Activated CD4-positive, CD25-positive, alpha-beta regulatory T cell treated with anti-CD3 and anti-CD28 coated beads, Interleukin-2, amount 50 U/mL, for 72 hours (primary cell): ENCODE data around the gene RAD1.

Experiments
- DNase-seq: peaks from one replicate; pipeline ENCODE4 v3.0.0; 2021

The RAD1 gene

GRCh38 chr5:34915856-34916192 lies 520 bp upstream of the RAD1 start:
- no peak for DNase-seq

DNA sequence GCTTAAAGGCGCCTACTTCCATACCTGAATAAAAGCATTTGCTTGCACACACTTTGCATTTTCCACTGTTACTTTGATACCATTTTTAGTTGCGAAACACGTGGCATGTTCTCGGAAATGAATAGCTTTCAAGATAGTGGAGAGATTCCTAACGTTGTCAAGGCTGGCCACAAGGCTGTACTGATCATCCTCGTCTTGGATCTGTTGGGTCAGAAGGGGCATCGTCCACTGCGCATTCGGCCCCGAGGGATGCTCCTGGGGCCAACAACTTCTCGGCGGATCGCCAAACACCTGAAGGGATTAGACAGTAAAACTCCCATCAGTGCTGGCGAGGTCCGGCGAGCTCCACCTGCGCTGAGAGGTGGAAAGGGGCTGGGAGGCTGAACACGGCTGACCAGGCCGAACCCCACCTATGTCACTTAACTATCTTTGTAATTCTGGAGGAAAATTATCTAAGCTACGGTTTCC lies 599 bp downstream of the RAD1 start:
- DNase-seq: peak; percentile 49

DNA sequence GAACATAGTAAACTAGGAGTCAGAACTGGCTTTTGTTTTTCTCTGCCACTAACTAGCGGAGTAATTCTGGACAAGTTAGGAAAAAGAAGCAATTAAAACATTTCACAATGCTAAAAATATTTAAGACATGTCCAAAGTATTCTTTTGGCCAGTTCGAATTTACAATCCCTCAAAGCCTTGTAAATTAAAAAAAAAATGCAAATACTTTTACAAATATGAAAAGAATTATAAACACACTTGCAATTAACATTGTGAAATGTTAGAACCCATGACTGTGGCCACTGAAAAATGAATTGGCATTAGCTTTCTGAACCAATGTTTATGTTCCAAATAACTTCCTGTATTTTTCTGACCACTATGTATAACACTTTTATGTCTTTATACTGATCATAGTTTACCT lies 2.2 kb downstream of the RAD1 start:
- DNase-seq: no peak

DNA sequence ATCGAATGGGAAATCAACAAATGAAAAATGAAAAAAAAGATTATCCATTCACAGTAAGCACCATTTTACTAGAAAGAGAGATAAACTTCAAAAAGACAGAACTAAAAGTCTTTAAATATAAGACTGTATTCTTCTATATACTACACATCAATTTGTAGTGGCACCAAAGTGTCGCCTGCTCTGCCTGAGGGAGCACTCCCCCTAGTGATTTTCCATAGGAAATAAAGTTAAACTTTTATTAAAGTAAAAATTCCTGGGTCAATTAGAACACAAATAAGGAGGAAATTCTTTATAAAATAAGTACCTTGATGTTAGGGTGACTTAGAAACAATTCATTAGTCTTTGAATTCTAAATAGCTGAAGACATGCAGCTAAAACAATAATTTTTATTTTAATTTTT lies 9.7 kb downstream of the RAD1 start:
- no peak for DNase-seq

- DNase-seq: no peak
These were observed 12.0 kb downstream of the RAD1 start for GRCh38 chr5:34903260-34903659.

GRCh38 chr5:34900652-34901051 lies 14.7 kb downstream of the RAD1 start:
- DNase-seq: no peak

DNA sequence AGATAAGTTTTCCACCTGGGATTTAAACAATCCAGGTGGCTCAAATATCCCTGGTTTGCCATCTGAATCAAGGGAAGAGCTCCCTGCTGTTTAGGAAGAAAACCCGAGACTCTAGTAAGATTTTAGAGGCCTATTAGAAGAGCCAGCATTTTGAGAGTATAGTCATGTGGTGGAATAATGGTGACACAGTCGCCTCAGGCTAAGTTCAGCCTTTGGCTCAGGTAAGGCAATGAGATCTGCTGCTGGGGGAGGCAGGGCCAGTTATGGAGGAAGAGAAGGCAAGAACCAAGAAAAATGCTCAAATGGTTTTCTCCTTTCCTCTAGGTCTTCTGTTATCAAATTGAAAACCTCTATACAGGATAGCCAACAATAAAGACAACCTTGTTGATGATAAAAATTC lies 16.2 kb downstream of the RAD1 start:
- no peak for DNase-seq

DNA sequence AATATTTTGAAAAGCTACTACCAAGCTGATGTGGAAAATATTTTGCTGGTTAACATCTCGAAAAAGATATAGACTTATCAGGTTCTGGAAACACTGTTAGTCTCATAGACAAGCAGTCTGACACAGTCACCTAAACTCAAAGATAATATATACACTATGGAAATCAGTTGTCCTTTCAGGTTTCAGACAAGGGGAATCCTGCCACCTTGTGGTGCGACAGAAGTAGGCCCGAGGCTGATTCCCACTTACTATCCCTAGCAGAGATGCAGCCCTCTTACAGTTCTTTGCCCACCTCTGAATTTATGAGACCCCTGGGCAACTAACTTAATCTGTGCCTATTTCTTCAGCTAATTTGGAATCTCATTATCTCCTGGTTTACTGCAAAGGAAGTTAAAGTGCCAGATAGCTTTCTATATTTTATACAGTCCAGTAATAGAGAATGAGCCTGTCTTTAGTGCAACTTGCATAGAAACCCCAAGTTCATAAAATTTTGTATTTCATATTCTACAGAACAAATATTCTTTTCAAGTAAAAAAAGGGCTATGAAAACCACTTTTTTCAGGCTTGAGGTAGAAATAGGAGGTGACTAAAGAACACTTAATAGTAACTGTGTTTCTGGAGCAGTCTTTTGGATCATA lies 16.9 kb downstream of the RAD1 start:
- DNase-seq: peak; percentile 37

- DNase-seq: no peak
These were observed 17.7 kb downstream of the RAD1 start for GRCh38 chr5:34897646-34898045.

- no peak for DNase-seq
These were observed 19.5 kb downstream of the RAD1 start for GRCh38 chr5:34895641-34896419.

- no peak for DNase-seq
These were observed 20.6 kb downstream of the RAD1 start for GRCh38 chr5:34894716-34895115.

- no peak for DNase-seq
These were observed 22.9 kb downstream of the RAD1 start for GRCh38 chr5:34892414-34892813.

DNA sequence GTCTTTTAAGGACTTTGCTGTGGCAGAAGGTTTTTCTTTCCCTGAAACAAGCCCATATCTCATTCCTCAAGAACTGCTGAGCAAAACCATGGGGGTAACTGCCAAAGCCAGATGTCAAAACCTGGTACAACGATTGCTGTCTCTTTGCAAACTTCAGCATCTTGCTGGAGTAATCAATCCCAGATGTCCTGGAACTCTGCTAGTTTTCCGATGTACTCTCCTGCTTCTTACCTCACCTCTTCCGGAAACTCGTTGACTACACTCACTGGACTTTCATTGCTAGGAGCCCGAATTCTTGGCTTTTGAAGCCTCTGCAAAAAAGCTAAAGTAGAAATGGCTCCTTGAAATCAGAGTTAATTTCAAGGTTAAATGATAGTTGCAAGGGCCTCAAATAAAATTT lies 23.3 kb downstream of the RAD1 start:
- no peak for DNase-seq

GRCh38 chr5:34889394-34889793 lies 25.9 kb downstream of the RAD1 start:
- no peak for DNase-seq

DNA sequence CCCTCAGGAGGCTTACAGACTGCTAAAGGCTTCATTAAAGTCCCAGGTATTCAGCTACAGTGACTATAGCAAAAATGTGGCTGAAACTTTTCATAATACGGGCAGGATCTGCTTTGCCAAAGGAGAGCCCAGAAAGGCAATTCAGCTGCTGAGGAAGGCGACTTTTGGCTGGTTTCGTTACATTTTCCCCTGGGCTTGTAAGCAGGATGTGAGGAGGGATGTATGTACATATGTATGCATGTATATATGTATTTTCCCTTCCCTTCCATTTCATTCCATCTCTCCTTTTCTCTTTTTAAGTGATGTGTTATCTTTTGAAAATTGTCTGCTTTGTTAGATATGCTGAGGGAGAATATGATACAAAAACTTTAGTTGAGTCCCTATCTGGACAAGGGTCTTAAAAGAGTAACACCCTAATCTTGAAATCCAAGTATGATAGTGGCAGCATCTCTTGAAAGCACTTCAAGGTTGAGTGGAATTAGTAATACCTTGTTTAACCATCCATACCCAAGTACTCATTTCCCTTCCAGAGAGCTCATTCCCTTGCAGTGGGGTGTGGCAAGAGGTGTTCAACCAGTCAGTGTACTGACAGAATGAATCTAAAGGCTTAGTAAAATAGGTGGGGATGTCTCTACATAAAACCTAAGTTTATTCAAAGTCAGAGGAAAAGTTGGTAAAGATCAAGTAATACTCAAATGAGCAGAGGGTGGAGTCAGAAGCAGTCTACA lies 28.7 kb downstream of the RAD1 start:
- DNase-seq: no peak

DNA sequence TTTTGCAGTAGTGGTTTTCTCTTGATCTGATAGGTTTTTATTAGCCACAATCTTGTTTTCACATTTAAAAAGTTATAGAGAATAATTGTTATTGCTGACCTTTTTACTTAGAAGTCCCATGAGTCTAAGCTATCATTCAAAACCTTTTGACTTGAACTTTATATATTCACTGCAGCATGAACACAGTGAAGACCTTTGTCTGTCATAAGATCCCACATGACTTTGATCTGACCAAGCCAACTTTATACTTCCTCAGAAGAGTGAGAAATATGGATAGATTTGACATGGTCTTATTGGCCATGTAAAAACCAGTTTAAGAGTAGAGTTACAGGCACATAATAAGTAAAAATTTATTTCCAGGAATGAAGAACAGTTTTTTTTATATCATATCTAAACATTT lies 34.1 kb downstream of the RAD1 start:
- DNase-seq: no peak

DNA sequence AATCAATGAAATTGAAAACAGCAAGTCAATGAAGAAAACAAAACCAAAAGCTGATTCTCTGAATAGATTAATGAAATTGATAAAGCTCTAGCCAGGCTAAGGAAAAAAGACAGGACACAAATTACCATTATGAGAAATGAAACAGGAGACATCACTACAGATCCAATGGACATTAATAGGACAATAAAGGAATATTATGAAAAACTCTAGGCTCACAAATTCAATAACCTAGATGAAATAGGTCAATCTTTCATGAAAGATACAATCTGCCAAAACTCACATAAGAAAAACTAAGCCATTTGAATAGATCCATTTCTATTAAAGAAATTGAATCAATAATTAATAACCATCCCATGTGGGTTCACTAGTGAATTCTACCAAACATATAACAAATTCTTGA lies 39.0 kb downstream of the RAD1 start:
- DNase-seq: no peak

DNA sequence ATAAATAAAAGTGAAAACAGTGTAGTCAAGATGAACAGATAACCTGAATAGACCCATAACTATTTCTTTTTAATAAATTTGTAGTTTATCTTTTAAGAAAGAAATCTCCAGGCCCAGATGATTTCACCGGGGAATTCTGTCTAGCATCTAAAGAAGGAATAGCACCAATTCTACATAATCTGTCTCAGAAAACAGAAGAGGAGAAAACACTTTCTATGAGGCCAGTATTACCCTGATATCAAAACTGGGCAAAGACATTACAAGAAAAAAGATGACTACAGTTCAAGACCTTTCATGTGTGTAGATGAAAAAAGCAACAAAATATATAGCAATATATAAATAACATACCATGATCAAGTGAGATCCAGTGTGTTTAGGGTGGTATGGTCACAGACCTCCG lies 44.9 kb downstream of the RAD1 start:
- DNase-seq: no peak

DNA sequence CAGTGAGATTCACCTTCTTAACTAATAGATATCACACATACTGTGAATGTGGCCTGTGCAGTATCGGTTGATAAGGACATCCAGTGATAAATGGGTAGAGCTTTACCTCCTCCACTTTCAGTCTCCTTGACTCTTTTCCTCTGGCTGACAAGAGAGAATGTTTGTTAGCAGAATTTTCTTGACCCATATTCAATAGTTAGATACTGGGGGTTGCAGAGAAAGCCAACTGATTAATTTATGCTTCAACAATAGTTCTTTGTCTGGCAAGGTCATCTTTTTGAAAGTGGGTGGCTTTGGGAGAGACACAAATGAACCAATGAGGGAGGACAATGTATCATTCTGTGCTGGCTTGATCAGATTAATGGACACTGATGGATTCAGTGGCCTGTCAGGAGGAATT lies 46.0 kb downstream of the RAD1 start:
- no peak for DNase-seq

DNA sequence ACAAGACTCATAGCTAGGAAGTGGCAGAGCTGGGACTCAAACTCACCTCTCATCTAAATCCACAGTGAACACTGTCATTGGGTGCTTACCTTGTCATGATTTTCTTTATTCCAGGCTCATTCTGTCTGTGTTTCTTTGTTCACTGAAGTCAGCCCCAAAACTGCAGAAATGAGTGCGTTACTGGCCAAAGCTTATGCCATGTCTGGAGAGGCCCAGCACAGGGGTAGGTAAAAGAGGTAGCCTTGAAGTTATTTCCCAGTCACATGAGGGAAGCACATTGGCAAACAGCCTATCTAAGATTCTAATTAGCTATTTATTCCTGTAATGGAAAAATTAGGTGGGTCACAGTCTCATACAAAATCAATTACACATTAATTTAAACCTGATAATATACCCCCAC lies 46.5 kb downstream of the RAD1 start:
- DNase-seq: no peak

DNA sequence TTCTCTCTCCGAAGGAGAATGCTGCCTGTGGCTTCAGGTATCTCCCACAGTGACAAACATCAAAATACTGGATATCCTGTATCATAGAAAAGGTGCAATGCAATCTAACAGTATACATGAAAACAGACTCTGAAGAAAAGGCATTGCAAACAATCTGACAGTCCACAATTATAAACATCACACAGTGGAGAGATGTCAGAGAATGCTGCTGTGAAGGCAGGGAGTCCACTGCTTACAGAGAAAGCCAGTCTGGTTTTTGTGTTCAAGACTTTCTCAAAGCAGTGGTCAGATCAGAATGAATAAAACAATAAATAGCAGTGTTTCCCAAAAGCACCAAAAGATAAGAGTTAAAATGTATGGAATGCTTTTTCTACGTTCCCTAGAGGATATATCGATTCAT lies 47.6 kb downstream of the RAD1 start:
- no peak for DNase-seq

DNA sequence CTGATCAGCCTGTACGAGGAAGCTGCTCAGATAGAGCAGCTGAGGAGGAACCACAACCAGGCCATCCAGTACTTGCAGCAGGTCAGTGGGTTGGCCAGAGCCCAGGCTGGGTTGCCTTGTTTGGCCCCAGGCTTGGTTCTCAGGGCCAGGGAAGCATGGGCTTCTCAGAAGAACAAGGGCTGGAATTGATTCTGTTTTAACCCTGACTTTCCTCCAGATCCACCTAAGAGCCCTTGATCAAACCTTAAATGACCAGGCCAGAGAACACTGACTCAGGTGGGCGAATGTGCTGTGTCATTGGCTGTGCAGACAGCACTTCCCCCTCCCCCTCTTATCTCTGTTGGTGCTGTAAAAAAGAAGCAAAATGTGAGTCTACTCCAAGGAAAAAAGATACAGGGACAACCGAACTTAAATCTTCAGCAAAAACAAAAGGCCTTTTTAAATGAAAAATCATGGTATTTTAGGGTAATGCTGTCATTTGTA lies 48.3 kb downstream of the RAD1 start:
- DNase-seq: no peak

- DNase-seq: no peak
These were observed 50.2 kb downstream of the RAD1 start for GRCh38 chr5:34865091-34865490.

DNA sequence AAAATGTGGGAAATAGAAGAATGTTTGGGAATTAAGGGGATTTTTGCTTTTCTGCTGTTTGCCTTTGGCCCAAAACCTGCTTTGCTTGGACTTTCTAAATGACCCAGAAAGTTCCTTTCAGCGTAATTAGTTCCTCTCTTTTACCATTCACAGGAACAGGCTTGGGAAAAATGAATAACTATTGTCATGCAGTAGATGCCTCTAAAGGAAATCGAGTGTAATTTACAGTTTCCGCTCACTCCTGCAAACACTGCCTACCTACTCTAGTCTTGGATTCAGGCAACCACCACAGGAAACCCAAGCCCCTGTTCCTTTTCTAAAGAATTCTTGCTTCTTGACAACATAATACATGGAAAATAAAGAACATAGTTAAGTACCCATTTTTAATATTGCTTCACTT lies 51.4 kb downstream of the RAD1 start:
- no peak for DNase-seq
